HG03103 (cell line): ENCODE results near the gene PROS1.
"Not testable (repeated sequence)": the region's sequence is repeated elsewhere in the genome, so short reads cannot be mapped to it uniquely, and the experiment has no call there.

Experiments used
- ATAC-seq: cut with Tn5 transposase; IDR thresholded peaks from one replicate; pipeline ENCODE4 v1.9.1; 2021; ENCODE audit warnings: low read depth; ENCODE audit not compliant: unreplicated experiment

The PROS1 gene

GRCh38 chr3:93906245-93906644 is 67.5 kb downstream of the PROS1 start:
- ATAC-seq, result no peak

- no peak for ATAC-seq
Measured at GRCh38 chr3:93904568-93904967, 69.1 kb downstream of the PROS1 start.

DNA sequence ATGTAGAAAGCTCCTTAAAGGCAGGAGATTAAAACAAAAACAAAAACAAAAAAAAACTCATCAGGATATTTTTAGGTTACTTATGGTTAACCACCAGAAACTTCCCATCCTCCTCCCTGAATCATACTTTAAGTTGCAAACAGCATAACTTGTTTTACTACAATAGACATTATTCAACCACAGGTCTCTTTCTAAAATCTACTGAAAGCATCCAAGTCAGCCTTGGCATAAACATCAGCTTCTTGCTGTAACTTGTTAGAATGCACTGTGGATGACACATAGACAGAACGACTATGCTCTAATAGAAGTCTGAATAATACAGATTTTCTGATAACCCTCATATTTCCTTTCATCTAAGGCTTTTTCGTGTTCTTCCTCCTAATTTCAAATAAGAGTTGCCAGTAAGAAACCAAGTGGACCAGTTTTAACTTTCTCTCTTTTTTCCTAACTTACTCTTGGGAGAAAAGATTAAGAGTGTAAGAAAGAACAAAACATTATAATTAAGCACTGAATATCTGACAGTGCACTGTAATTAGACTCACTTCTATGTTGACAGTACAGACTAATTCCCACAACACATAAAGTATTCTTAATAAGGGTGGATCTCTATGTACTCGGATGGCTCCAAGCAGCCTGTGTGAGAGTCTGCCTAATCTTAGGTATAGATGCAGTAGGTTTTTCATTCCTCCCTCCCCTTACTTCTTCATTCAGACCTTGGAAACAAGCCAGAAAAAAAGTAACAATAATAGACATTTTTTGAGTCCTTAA is 95.3 kb downstream of the PROS1 start:
- not testable (repeated sequence) for ATAC-seq

- ATAC-seq, result not testable (repeated sequence)
Measured at GRCh38 chr3:93877427-93877826, 96.3 kb downstream of the PROS1 start.

GRCh38 chr3:93873412-93873811 is 100.3 kb downstream of the PROS1 start:
- ATAC-seq, result not testable (repeated sequence)

GRCh38 chr3:93867425-93867824 is 106.3 kb downstream of the PROS1 start:
- no peak for ATAC-seq

GRCh38 chr3:93861017-93861416 is 112.7 kb downstream of the PROS1 start:
- no peak for ATAC-seq

GRCh38 chr3:93855401-93855800 is 118.3 kb downstream of the PROS1 start:
- ATAC-seq, result no peak

- not testable (repeated sequence) for ATAC-seq
Measured at GRCh38 chr3:93852228-93852627, 121.5 kb downstream of the PROS1 start.

DNA sequence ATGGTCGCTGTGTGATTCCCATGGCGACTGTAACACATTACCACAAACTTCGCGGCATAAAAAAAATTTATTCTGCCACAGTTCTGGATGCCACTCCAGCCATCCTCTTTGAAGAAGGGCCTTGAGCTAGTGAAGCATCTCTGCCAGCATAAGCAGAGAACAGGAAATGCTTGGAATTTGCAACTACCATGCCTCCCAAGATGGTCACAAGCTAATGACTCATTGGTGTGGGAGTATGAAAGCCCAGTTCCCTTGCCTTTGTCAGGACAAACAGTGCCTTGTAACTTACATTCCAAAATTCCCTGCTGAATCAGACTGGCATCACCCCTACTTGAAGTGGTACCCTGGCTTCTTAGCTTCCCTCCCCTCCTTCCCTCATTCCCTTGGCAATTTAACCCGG is 129.7 kb downstream of the PROS1 start:
- ATAC-seq, result no peak

DNA sequence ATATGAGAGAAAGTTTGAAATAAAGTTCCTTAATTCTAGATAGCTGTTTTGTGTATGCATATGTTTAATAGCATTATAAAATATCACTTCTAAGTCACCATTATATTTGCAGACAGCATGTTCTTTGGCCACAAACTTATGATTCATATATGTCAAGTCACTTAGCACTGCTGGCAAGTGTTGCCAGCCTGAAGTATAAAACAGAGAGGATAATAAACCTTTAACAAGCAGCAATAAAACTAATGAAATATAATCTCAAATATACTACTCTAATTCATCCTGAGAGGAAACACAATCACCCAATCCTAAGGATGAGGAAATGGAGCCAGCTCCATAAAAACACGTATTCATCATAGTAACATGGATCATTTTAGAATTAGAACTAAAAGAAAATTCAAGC is 134.5 kb downstream of the PROS1 start:
- ATAC-seq, result not testable (repeated sequence)
